Measurements from ENCODE around the gene DTHD1.

Gene DTHD1

DNA sequence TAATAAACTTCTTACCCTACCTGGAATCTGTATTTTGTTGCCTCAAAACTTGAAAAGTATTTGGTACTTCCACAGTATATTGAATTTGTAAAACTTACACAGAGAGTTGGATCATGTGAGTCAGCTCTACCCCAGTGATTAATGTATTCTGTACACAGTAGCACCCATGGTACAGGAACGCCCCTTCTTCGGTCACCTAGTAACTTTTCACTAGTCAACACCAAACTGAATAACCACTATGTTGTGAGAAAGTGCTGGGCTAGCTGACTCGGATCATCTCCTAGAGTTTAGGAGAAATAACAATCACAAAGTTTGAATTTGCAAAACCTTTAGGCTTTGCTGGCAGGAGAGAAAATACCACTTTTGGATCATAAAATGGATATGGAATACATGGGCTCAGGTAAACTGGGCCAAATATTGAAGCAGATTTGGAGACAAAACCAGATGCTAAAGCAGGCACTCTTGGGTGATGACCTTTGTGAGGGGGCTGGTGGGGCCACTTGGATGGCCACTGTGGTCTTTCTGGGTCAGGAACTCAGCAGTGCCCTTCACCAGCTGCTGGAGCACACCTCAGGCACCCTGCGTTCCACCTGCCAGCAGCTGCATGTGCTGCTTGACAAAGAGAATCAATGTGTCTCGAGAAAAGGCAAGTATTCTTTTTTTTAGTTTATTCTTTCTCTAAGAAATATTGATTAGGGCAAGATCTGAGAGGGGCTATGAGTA lies at the start of gene DTHD1:
TSS of gene DTHD1 (plus strand) at position 233 of the 723 bp plus-strand sequence. CDS start at position 376, 143 bp downstream.
- TF ChIP-seq, protein P1, sequence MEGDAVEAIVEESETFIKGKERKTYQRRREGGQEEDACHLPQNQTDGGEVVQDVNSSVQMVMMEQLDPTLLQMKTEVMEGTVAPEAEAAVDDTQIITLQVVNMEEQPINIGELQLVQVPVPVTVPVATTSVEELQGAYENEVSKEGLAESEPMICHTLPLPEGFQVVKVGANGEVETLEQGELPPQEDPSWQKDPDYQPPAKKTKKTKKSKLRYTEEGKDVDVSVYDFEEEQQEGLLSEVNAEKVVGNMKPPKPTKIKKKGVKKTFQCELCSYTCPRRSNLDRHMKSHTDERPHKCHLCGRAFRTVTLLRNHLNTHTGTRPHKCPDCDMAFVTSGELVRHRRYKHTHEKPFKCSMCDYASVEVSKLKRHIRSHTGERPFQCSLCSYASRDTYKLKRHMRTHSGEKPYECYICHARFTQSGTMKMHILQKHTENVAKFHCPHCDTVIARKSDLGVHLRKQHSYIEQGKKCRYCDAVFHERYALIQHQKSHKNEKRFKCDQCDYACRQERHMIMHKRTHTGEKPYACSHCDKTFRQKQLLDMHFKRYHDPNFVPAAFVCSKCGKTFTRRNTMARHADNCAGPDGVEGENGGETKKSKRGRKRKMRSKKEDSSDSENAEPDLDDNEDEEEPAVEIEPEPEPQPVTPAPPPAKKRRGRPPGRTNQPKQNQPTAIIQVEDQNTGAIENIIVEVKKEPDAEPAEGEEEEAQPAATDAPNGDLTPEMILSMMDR (IDR thresholded peaks at IDR 0.05; ENCODE audit: borderline replicate concordance, control extremely low read depth, extremely low read depth, insufficient read depth, missing control alignments): no peak

DNA sequence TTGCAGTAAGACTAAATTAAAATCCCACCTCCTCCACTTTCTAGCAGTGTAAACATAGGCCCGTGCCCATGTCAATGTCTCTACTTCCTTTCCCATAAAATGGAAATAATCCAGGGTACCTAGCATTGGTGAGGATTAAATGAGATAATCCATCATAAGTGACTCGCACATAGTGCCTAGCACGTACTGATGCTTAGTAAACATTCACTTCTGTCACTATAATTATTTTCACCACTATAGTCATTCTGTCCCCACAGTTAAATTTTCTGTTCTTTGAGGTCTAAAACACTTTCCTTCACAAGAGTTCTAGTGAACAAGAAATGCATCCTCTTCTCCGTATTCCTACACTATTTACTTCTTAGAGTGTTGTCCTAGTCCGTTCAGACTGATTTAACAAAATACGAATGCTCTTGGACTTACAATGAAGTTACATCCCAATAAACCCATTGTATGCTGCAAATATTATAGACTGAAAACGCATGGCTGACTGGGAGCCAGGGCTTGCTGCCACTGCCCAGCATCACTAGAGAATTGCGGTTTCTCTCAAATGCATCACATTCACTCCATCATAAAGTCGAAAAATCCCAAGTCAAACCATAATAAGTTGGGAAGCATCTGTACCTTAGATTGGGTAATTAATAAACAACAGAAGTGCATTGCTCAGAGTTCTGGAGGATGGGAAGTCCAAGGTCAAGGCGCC lies 47.7 kb upstream of the DTHD1 start:
- no peak for DNase-seq (ENCODE audit: low spot score)
- in situ Hi-C loops (cut with MboI; ENCODE audit: low sequenced_read_pairs, unreplicated experiment): no loop called here
- TF ChIP-seq, protein P1 (IDR thresholded peaks at IDR 0.05; ENCODE audit: borderline replicate concordance, control extremely low read depth, extremely low read depth, insufficient read depth, missing control alignments): no peak

More for the DNA sequence above, at the start of gene DTHD1:
- no peak for DNase-seq (ENCODE audit: low spot score)
- in situ Hi-C loops (cut with MboI; ENCODE audit: low sequenced_read_pairs, unreplicated experiment): no loop called here

DNA sequence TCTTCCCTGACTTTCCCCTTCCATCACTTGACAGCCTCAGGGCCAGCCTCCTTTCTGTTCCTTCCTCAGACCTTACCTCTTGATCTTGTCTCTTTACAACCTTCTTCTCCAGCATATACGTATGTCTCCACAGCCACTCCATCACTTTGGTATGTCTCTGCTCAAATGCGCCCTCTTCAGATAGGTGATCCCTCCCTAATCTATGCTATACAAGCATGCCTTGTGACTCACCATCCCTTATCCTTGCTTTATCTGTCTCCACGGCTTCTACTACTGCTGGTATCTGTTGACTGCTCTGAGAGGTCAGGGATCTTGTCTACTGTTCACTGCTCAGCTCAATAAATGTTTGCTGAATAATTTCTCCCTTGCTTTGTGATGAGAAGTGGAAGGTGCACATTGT lies 46.1 kb upstream of the DTHD1 start:
- in situ Hi-C loops (cut with MboI; ENCODE audit: low sequenced_read_pairs, unreplicated experiment): no loop called here
- TF ChIP-seq, protein P1 (IDR thresholded peaks at IDR 0.05; ENCODE audit: borderline replicate concordance, control extremely low read depth, extremely low read depth, insufficient read depth, missing control alignments): no peak
- no peak for DNase-seq (ENCODE audit: low spot score)

DNA sequence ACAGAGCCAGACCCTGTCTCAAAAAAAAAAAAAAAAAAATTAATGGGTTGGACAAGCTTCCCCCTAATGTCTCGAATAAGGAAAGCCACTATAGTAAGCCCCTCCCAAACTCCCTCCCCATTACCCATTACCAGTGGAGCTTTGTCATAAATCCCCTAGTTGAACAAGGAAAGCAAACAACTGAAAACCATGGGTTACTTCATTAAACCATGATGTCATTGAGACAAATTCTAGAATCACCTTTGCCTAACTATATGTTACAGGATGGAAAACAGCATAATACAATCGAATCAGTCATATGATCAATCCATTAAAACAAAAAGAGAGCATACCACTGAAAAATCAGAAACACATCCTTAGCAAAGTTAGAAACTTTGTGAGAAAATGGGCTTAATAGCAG lies 45.3 kb upstream of the DTHD1 start:
- in situ Hi-C loops (cut with MboI; ENCODE audit: low sequenced_read_pairs, unreplicated experiment): no loop called here
- TF ChIP-seq, protein P1 (IDR thresholded peaks at IDR 0.05; ENCODE audit: borderline replicate concordance, control extremely low read depth, extremely low read depth, insufficient read depth, missing control alignments): no peak
- no peak for DNase-seq (ENCODE audit: low spot score)

DNA sequence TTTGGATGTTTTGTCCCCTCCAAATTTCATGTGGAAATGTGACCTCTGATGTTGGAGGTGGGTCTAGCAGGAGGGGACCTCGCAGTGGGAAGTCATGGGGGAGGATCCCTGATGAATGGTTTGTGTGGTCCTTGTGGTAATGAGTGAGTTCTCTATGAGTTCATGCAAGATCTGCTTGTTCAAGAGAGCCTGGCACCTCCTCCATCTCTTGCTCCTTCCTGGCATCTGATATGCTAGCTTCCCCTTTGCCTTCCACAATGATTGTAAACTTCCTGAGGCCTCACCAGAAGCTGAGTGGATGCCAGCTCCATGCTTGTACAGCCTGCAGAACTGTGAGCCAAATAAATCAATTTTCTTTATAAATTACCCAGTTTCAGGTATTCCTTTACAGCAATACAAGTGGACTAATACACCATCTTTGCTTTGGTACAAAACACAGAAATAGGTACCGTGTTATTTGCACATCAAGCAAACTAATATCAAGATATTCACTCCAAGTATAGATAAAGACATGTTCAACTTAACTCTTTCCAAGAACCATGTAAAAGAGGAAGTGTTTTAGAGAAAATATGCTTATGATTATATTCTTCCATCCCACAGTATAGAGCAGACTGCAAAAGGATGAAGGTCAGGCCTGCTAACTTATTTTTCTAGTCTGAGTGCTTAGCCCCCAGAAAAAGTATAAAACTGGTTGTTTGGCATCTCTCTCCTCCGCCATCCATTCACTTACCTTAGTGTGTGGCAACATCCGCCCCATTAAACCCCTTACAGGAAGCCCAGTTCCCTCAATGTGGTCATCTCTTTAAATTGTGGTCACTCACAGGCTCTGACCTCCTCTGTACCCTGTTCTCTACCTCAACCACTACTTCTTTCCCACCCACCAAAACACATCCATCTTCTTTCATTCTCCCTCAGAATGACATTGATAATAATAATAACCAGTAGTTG lies 43.8 kb upstream of the DTHD1 start:
- DNase-seq (ENCODE audit: low spot score): no peak
- TF ChIP-seq, protein P1 (IDR thresholded peaks at IDR 0.05; ENCODE audit: borderline replicate concordance, control extremely low read depth, extremely low read depth, insufficient read depth, missing control alignments): no peak
- in situ Hi-C loops (cut with MboI; ENCODE audit: low sequenced_read_pairs, unreplicated experiment): no loop called here

DNA sequence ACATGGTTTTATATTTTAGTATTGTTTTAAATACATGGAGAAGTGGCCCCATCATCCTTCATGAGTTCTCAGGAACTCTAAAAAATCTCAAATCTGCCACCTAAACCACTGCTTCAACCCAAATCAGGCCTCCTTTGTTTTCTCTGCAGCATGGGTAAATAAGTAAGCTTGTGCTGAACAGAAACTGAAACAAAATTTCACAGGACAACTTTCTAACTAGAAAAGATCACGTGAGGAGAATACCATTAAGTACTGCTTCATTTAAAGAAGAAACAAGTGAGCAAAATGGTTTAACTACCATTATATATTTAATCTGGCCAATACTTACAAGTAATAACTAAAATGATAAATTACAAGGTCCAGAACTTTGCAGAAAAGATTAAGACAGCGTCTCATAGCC lies 39.6 kb upstream of the DTHD1 start:
- DNase-seq (ENCODE audit: low spot score): peak; percentile 50
- in situ Hi-C loops (cut with MboI; ENCODE audit: low sequenced_read_pairs, unreplicated experiment): no loop called here
- TF ChIP-seq, protein P1 (IDR thresholded peaks at IDR 0.05; ENCODE audit: borderline replicate concordance, control extremely low read depth, extremely low read depth, insufficient read depth, missing control alignments): no peak

All from GM13976 (cell line).